K562 (cell line): ENCODE measurements around the gene GJD4.

Experiments used
- EWSR1 ChIP-seq: fragments of 450-650 bp; IDR thresholded peaks from 2 replicates; pipeline ENCODE4 v1.6.1; 2018; ENCODE audit warnings: borderline replicate concordance, mild to moderate bottlenecking, low read depth, moderate library complexity; ENCODE audit not compliant: partially characterized antibody
- EZH2 ChIP-seq: IDR thresholded peaks from 2 replicates; pipeline ENCODE4 v1.6.1; 2012; ENCODE audit warnings: low read depth, mild to moderate bottlenecking, inconsistent platforms, low read length, borderline replicate concordance
- FOS ChIP-seq: IDR thresholded peaks from 3 replicates; pipeline ENCODE4 v1.6.1; 2011; ENCODE audit not compliant: insufficient read length; ENCODE audit errors: extremely low read depth
- GTF2F1 ChIP-seq: IDR thresholded peaks from 2 replicates; pipeline ENCODE4 v1.6.1; 2011; ENCODE audit warnings: low read depth, low read length, improper control_type of control experiment
- LEF1 ChIP-seq: fragments of 450-650 bp; IDR thresholded peaks from 2 replicates; pipeline ENCODE4 v1.6.1; 2016; ENCODE audit warnings: mild to moderate bottlenecking
- MAFG ChIP-seq: fragments of 450-650 bp; conservative IDR thresholded peaks from 2 replicates; pipeline ENCODE4 v1.6.1; 2016; ENCODE audit warnings: missing genetic modification characterization, missing compliant biosample characterization
- MTA3 ChIP-seq: fragments of 450-650 bp; formaldehyde crosslinking; IDR thresholded peaks from 2 replicates; pipeline ENCODE4 v1.6.1; 2017; ENCODE audit warnings: mild to moderate bottlenecking, borderline replicate concordance
- SRF ChIP-seq, 2 experiments: fragments of 250-450, 450-650 bp in 1 of 2; sonication (Bioruptor Pico) in 1 of 2; sonication (generic) in 1 of 2; formaldehyde crosslinking; IDR thresholded peaks; 2 replicates each; pipeline versions ENCODE4 v1.5.0 to v1.5.1; 2020 to 2022; ENCODE audit warnings: mild to moderate bottlenecking in 1 of 2, missing genetic modification reagents in 1 of 2
- ZNF165 ChIP-seq: fragments of 250-450 bp; sonication (Bioruptor Pico); IDR thresholded peaks from 2 replicates; pipeline ENCODE4 v1.4.0; 2020; ENCODE audit warnings: borderline replicate concordance
- ZNF197 ChIP-seq: fragments of 200-800 bp; sonication (Bioruptor generic); IDR thresholded peaks from 2 replicates; pipeline ENCODE4 v1.6.1; 2016; ENCODE audit warnings: low read depth, missing genetic modification characterization, missing compliant biosample characterization
- ZNF217 ChIP-seq: sonication (generic); formaldehyde crosslinking; IDR thresholded peaks from 2 replicates; pipeline ENCODE4 v1.8.0; 2022; ENCODE audit warnings: mild to moderate bottlenecking, missing genetic modification reagents
- ZNF830 ChIP-seq: fragments of 250-450 bp; sonication (Bioruptor Pico); IDR thresholded peaks from 2 replicates; pipeline ENCODE4 v1.5.0; 2021; ENCODE audit warnings: mild to moderate bottlenecking
- TF ChIP-seq, protein P1 (sequence below), 3 experiments: IDR thresholded peaks in 2 of 3; conservative IDR thresholded peaks in 1 of 3; 2 replicates each; pipeline ENCODE4 v1.5.1; 2011 to 2012; ENCODE audit warnings: low read length in 3 of 3, mild to moderate bottlenecking in 3 of 3, control low read depth in 2 of 3, improper control_type of control experiment in 1 of 3, inconsistent platforms in 1 of 3, low read depth in 1 of 3, mixed read lengths in 1 of 3, moderate library complexity in 1 of 3; ENCODE audit not compliant: insufficient read depth in 2 of 3
- TF ChIP-seq, protein P2 (sequence below): fragments of 250-450 bp; sonication (Bioruptor Pico); IDR thresholded peaks from 2 replicates; pipeline ENCODE4 v1.5.0; 2020; ENCODE audit warnings: mild to moderate bottlenecking

DNA sequence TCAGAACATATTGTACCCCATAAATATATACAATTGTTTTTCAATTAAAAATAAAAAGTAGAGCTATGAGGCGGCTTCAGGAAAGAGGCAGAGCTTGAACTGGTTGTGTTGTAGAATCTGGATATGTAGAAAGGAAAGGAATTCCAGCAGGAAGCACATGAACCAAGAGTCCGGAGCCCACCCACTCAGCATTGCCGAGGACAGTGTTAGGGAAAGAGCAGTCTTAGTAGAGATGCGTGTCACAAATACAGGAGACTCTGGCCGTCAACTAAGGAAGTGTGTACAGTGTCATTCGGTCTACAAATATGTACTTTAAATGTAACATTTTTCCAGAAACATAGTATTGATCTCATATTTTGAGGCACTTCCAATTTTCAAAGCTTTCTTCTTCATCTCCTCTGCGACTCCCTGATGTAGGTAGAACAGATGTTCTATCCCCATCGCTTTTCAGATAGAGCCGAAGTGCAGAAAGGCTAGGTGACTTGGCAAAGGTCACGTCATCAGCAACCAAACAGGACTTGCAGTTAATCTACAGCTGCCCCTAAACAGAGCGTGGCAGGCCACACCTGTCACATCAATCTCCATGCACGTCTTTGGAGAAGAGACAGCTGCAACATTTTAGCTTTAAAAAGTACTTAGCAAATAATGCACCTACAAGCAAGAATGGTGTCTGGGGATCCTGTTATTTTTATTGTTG is 25.3 kb upstream of the GJD4 start:
- TF ChIP-seq SRF (CRISPR knock-in tag; IDR thresholded peaks at IDR 0.05) (no peak), EWSR1 (no peak), ZNF197 (CRISPR knock-in tag) (no peak), MTA3 (no peak), FOS (no peak), ZNF165 (no peak), LEF1 (no peak), EZH2 (no peak), GTF2F1 (no peak), MAFG (tag) (no peak), ZNF217 (CRISPR knock-in tag) (no peak), ZNF830 (no peak)
- TF ChIP-seq, protein P1, sequence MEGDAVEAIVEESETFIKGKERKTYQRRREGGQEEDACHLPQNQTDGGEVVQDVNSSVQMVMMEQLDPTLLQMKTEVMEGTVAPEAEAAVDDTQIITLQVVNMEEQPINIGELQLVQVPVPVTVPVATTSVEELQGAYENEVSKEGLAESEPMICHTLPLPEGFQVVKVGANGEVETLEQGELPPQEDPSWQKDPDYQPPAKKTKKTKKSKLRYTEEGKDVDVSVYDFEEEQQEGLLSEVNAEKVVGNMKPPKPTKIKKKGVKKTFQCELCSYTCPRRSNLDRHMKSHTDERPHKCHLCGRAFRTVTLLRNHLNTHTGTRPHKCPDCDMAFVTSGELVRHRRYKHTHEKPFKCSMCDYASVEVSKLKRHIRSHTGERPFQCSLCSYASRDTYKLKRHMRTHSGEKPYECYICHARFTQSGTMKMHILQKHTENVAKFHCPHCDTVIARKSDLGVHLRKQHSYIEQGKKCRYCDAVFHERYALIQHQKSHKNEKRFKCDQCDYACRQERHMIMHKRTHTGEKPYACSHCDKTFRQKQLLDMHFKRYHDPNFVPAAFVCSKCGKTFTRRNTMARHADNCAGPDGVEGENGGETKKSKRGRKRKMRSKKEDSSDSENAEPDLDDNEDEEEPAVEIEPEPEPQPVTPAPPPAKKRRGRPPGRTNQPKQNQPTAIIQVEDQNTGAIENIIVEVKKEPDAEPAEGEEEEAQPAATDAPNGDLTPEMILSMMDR (IDR thresholded peaks at IDR 0.05 in 2 of 3, conservative IDR thresholded peaks at IDR 0.05 in 1 of 3; ENCODE audit: insufficient read depth in 2 of 3, low read depth in 1 of 3, low read length in 3 of 3): no peak
- TF ChIP-seq, protein P2, sequence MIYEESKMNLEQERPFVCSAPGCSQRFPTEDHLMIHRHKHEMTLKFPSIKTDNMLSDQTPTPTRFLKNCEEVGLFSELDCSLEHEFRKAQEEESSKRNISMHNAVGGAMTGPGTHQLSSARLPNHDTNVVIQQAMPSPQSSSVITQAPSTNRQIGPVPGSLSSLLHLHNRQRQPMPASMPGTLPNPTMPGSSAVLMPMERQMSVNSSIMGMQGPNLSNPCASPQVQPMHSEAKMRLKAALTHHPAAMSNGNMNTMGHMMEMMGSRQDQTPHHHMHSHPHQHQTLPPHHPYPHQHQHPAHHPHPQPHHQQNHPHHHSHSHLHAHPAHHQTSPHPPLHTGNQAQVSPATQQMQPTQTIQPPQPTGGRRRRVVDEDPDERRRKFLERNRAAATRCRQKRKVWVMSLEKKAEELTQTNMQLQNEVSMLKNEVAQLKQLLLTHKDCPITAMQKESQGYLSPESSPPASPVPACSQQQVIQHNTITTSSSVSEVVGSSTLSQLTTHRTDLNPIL (CRISPR knock-in tag): no peak
